HepG2 (cell line): Measurements from ENCODE around the gene MAN1B1. TPM values are rescaled to one million over a fixed set of nuclear protein-coding genes. Genes with fewer than 3 reads are reported as not detected.

Experiments
- ASH2L ChIP-seq: fragments of 300-600, 200-600 bp; sonication (generic); IDR thresholded peaks from 2 replicates; pipeline ENCODE4 v1.7.0; 2017; ENCODE audit warnings: low read depth, mild to moderate bottlenecking, moderate library complexity, mixed read lengths, low read length; ENCODE audit not compliant: insufficient read length
- CBX1 ChIP-seq: IDR thresholded peaks from one replicate; pipeline ENCODE4 v1.6.1; 2016; ENCODE audit warnings: antibody characterized with exemption, low read depth
- CEBPZ ChIP-seq: IDR thresholded peaks from 2 replicates; pipeline ENCODE4 v1.6.1; 2012; ENCODE audit warnings: low read length, improper control_type of control experiment
- FOXK1 ChIP-seq: sonication (generic); formaldehyde crosslinking; IDR thresholded peaks from 2 replicates; pipeline ENCODE4 v1.4.0; 2020; ENCODE audit warnings: low read depth, missing genetic modification reagents, borderline replicate concordance
- HDAC2 ChIP-seq: sonication (generic); formaldehyde crosslinking; IDR thresholded peaks from 2 replicates; pipeline ENCODE4 v1.4.0; 2020; ENCODE audit warnings: missing genetic modification reagents
- HNRNPUL1 ChIP-seq: fragments of 200-400 bp; formaldehyde crosslinking; IDR thresholded peaks from 2 replicates; pipeline ENCODE4 v1.6.1; 2017; ENCODE audit warnings: low read depth, mild to moderate bottlenecking, low read length, moderate library complexity
- RAD21 ChIP-seq: fragments of 450-650 bp; formaldehyde crosslinking; IDR thresholded peaks from 2 replicates; pipeline ENCODE4 v1.5.0; 2020; ENCODE audit warnings: mild to moderate bottlenecking
- SMYD3 ChIP-seq: sonication (generic); formaldehyde crosslinking; IDR thresholded peaks from 2 replicates; pipeline ENCODE4 v1.8.1; 2023; ENCODE audit warnings: mild to moderate bottlenecking, missing genetic modification reagents
- TAF15 ChIP-seq: fragments of 200-400 bp; formaldehyde crosslinking; IDR thresholded peaks from one replicate; pipeline ENCODE4 v1.6.1; 2018; ENCODE audit warnings: mild to moderate bottlenecking, low read depth, low read length; ENCODE audit not compliant: poor library complexity, severe bottlenecking
- THYN1 ChIP-seq: sonication (generic); formaldehyde crosslinking; IDR thresholded peaks from 2 replicates; pipeline ENCODE4 v1.8.1; 2023; ENCODE audit warnings: low read depth, mild to moderate bottlenecking, moderate library complexity, missing genetic modification reagents, borderline replicate concordance
- WIZ ChIP-seq: sonication (generic); formaldehyde crosslinking; IDR thresholded peaks from 2 replicates; pipeline ENCODE4 v1.5.1; 2020; ENCODE audit warnings: mild to moderate bottlenecking, missing genetic modification reagents
- ZBTB38 ChIP-seq: sonication (generic); formaldehyde crosslinking; IDR thresholded peaks from 2 replicates; pipeline ENCODE4 v1.5.1; 2020; ENCODE audit warnings: mild to moderate bottlenecking, missing genetic modification reagents
- ZNF124 ChIP-seq: sonication (generic); formaldehyde crosslinking; IDR thresholded peaks from 2 replicates; pipeline ENCODE4 v1.4.0; 2020; ENCODE audit warnings: missing genetic modification reagents
- ZNF264 ChIP-seq: sonication (generic); formaldehyde crosslinking; IDR thresholded peaks from 2 replicates; pipeline ENCODE4 v1.4.0; 2020; ENCODE audit warnings: missing genetic modification reagents
- ZNF30 ChIP-seq: sonication (generic); formaldehyde crosslinking; IDR thresholded peaks from 2 replicates; pipeline ENCODE4 v1.5.0; 2020; ENCODE audit warnings: mild to moderate bottlenecking, missing genetic modification reagents
- ZNF34 ChIP-seq: sonication (generic); formaldehyde crosslinking; IDR thresholded peaks from 2 replicates; pipeline ENCODE4 v1.4.0; 2020; ENCODE audit warnings: mild to moderate bottlenecking, missing genetic modification reagents, borderline replicate concordance
- ZNF550 ChIP-seq: sonication (generic); formaldehyde crosslinking; IDR thresholded peaks from 2 replicates; pipeline ENCODE4 v1.4.0; 2020; ENCODE audit warnings: mild to moderate bottlenecking, missing genetic modification reagents, borderline replicate concordance
- ZNF564 ChIP-seq: sonication (generic); formaldehyde crosslinking; IDR thresholded peaks from 2 replicates; pipeline ENCODE4 v1.8.1; 2023; ENCODE audit warnings: mild to moderate bottlenecking, missing genetic modification reagents
- ZNF780A ChIP-seq: sonication (generic); formaldehyde crosslinking; IDR thresholded peaks from 2 replicates; pipeline ENCODE4 v1.8.0; 2022; ENCODE audit warnings: mild to moderate bottlenecking, missing genetic modification reagents, moderate library complexity
- ZNF891 ChIP-seq: sonication (generic); formaldehyde crosslinking; IDR thresholded peaks from 2 replicates; pipeline ENCODE4 v1.5.0; 2020; ENCODE audit warnings: mild to moderate bottlenecking, missing genetic modification reagents
- ZSCAN21 ChIP-seq: sonication (generic); formaldehyde crosslinking; IDR thresholded peaks from 2 replicates; pipeline ENCODE4 v1.8.0; 2022; ENCODE audit warnings: mild to moderate bottlenecking, missing genetic modification reagents, moderate library complexity, borderline replicate concordance
- polyA plus RNA-seq, 8 experiments: library from polyadenylated mRNA; depleted of rRNA in 3 of 8; stranded (reverse) in 7 of 8; unstranded in 1 of 8; fragments of >200 nt; fragmentation: Illumina TruSeq in 4 of 8; extraction: Trizol in 4 of 8; gene quantifications; 2 replicates each; pipeline versions ENCODE4 v1.2.1 to v1.2.3, GENCODE V29; 2011 to 2016; ENCODE audit warnings: low read depth in 4 of 8, missing spikeins in 1 of 8, mixed read lengths in 1 of 8; ENCODE audit not compliant: insufficient read depth in 1 of 8
- total RNA-seq, 5 experiments: library from RNA; depleted of rRNA; stranded (reverse); fragments of >200 nt; fragmentation: Illumina TruSeq; extraction: Trizol; gene quantifications; 2 replicates each; pipeline ENCODE4 v1.2.3, GENCODE V29; 2016; ENCODE audit warnings: low read depth in 1 of 5
- TF ChIP-seq, protein P1 (sequence below): IDR thresholded peaks from 2 replicates; pipeline ENCODE4 v1.4.0; 2020; ENCODE audit warnings: mild to moderate bottlenecking, missing genetic modification reagents

MAN1B1 gene
- total and polyA plus RNA-seq, 2 of the 13 experiments (the other 11 are each of a cell fraction or from before 2014, with no cell fraction given) = 48.9 to 59.5 TPM

GRCh38 chr9:137064027-137064879, 22.5 kb upstream of the MAN1B1 start (continued):
- TF ChIP-seq ZNF550 (CRISPR knock-in tag) = no peak
- TF ChIP-seq CEBPZ = no peak
- TF ChIP-seq ASH2L = no peak
- TF ChIP-seq, protein P1, sequence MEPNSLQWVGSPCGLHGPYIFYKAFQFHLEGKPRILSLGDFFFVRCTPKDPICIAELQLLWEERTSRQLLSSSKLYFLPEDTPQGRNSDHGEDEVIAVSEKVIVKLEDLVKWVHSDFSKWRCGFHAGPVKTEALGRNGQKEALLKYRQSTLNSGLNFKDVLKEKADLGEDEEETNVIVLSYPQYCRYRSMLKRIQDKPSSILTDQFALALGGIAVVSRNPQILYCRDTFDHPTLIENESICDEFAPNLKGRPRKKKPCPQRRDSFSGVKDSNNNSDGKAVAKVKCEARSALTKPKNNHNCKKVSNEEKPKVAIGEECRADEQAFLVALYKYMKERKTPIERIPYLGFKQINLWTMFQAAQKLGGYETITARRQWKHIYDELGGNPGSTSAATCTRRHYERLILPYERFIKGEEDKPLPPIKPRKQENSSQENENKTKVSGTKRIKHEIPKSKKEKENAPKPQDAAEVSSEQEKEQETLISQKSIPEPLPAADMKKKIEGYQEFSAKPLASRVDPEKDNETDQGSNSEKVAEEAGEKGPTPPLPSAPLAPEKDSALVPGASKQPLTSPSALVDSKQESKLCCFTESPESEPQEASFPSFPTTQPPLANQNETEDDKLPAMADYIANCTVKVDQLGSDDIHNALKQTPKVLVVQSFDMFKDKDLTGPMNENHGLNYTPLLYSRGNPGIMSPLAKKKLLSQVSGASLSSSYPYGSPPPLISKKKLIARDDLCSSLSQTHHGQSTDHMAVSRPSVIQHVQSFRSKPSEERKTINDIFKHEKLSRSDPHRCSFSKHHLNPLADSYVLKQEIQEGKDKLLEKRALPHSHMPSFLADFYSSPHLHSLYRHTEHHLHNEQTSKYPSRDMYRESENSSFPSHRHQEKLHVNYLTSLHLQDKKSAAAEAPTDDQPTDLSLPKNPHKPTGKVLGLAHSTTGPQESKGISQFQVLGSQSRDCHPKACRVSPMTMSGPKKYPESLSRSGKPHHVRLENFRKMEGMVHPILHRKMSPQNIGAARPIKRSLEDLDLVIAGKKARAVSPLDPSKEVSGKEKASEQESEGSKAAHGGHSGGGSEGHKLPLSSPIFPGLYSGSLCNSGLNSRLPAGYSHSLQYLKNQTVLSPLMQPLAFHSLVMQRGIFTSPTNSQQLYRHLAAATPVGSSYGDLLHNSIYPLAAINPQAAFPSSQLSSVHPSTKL (CRISPR knock-in tag) = 0 out of 2 replicates have a peak, but pooled peaks have one; percentile 22
- TF ChIP-seq TAF15 = peak; percentile 26
- TF ChIP-seq RAD21 (CRISPR knock-in tag) = peak; percentile 88
- TF ChIP-seq HDAC2 (CRISPR knock-in tag) = peak; percentile 22; the same call in 1 of the 2 replicates
- TF ChIP-seq ZNF891 (CRISPR knock-in tag) = peak; percentile 60; the same call in 1 of the 2 replicates
- no peak for TF ChIP-seq HNRNPUL1
- no peak for TF ChIP-seq WIZ (CRISPR knock-in tag)
- TF ChIP-seq ZNF264 = no peak
- TF ChIP-seq FOXK1 (CRISPR knock-in tag) = no peak
- TF ChIP-seq CBX1 = peak; percentile 62
- no peak for TF ChIP-seq ZNF124 (CRISPR knock-in tag)
- TF ChIP-seq ZNF34 (CRISPR knock-in tag) = no peak
- TF ChIP-seq ZSCAN21 = peak; percentile 61; the same call in 1 of the 2 replicates
- no peak for TF ChIP-seq THYN1 (CRISPR knock-in tag)
- TF ChIP-seq SMYD3 (CRISPR knock-in tag) = no peak
- peak; percentile 93 for TF ChIP-seq ZBTB38
- no peak for TF ChIP-seq ZNF30 (CRISPR knock-in tag)
- TF ChIP-seq ZNF564 (CRISPR knock-in tag) = no peak
- TF ChIP-seq ZNF780A (CRISPR knock-in tag) = no peak
